Panc1 (cell line): ENCODE results near the gene TMA7B. TPM values are rescaled to one million over a fixed set of nuclear protein-coding genes. Genes with fewer than 3 reads are reported as not detected.

Experiments
- ATAC-seq: fragments of 200-7000 bp; cut with Tn5 transposase; 2 replicates; pipeline ENCODE4 v1.9.1; 2020; ENCODE audit warnings: mild to moderate bottlenecking, moderate library complexity
- BruUV-seq: library from RNA; stranded (reverse); fragments of 400-500 nt; replicated peaks from 2 replicates; lab custom pipeline; 2021; lab: Mats Ljungman, UMichigan
- CTCF ChIA-PET: fragments of 300-600 bp; sonication (Branson Sonifier 250); formaldehyde crosslinking; loops from one replicate; lab custom pipeline; 2022; ENCODE audit warnings: antibody characterized with exemption; lab: Charles Lee
- POLR2A ChIA-PET: fragments of 300-600 bp; sonication (Branson Sonifier 250); formaldehyde crosslinking; loops from one replicate; lab custom pipeline; 2022; ENCODE audit warnings: antibody characterized with exemption; lab: Charles Lee
- DNase-seq: peaks from one replicate; pipeline ENCODE4 v3.0.0-alpha.2; 2010; ENCODE audit warnings: low read depth, low spot score
- H3K27ac ChIP-seq: 2 replicates; pipeline ENCODE4 v1.5.1; 2011; ENCODE audit warnings: mild to moderate bottlenecking, low read length, inconsistent platforms
- H3K27me3 ChIP-seq: fragments of 200-500 bp; sonication (Bioruptor generic); 2 replicates; pipeline ENCODE4 v1.6.0; 2014; ENCODE audit warnings: low read length, inconsistent platforms; ENCODE audit not compliant: control insufficient read depth, insufficient read depth
- H3K36me3 ChIP-seq: fragments of 200-500 bp; sonication (Bioruptor generic); 2 replicates; pipeline ENCODE4 v1.5.1; 2014; ENCODE audit warnings: inconsistent platforms, mild to moderate bottlenecking, low read length, moderate library complexity; ENCODE audit not compliant: control insufficient read depth, insufficient read depth
- H3K4me1 ChIP-seq: 2 replicates; pipeline ENCODE4 v1.5.1; 2011; ENCODE audit warnings: inconsistent platforms, mild to moderate bottlenecking, low read length, moderate library complexity; ENCODE audit not compliant: control insufficient read depth, insufficient read depth
- H3K4me3 ChIP-seq, 2 experiments: 2 replicates each; pipeline ENCODE4 v1.5.1; 2011 to 2012; ENCODE audit warnings: low read depth in 2 of 2, low read length in 2 of 2, mild to moderate bottlenecking in 2 of 2, inconsistent platforms in 1 of 2, moderate library complexity in 1 of 2
- H3K9me3 ChIP-seq: fragments of 200-500 bp; sonication (Bioruptor generic); 2 replicates; pipeline ENCODE4 v1.5.1; 2014; ENCODE audit warnings: low read depth, mild to moderate bottlenecking, inconsistent platforms, low read length, moderate library complexity; ENCODE audit not compliant: control insufficient read depth, insufficient read depth
- CTCF ChIP-seq: fragments of 450-650 bp; IDR thresholded peaks from 2 replicates; pipeline ENCODE4 v1.5.1; 2017; ENCODE audit warnings: mild to moderate bottlenecking
- POLR2AphosphoS5 ChIP-seq: IDR thresholded peaks from 2 replicates; pipeline ENCODE4 v1.6.1; 2012; ENCODE audit warnings: mild to moderate bottlenecking, low read depth, low read length, moderate library complexity
- REST ChIP-seq, 2 experiments: IDR thresholded peaks; 2 replicates each; pipeline ENCODE4 v1.6.1; 2011 to 2012; ENCODE audit warnings: low read depth in 2 of 2, control low read depth in 1 of 2, low read length in 1 of 2, mild to moderate bottlenecking in 1 of 2, moderate library complexity in 1 of 2; ENCODE audit not compliant: insufficient read depth in 1 of 2
- SIN3A ChIP-seq: IDR thresholded peaks from 2 replicates; pipeline ENCODE4 v1.6.1; 2012; ENCODE audit warnings: low read depth, mild to moderate bottlenecking, low read length, moderate library complexity, borderline replicate concordance; ENCODE audit not compliant: insufficient read depth
- TCF7L2 ChIP-seq: IDR thresholded peaks from 2 replicates; pipeline ENCODE4 v1.6.1; 2011; ENCODE audit warnings: mild to moderate bottlenecking, low read depth, low read length, inconsistent platforms
- in situ Hi-C: cut with HindIII; loops from 2 replicates; pipeline ENCODE4 v1.10.0; 2016; ENCODE audit warnings: low sequenced_read_pairs, low pct_unique_long_range_greater_than_20kb
- intact Hi-C: fragments of 100-400 bp; cut with micrococcal nuclease; formaldehyde crosslinking; loops from one replicate; pipeline ENCODE4 v1.10.0; 2022; ENCODE audit not compliant: unreplicated experiment
- total RNA-seq: library from RNA; stranded (reverse); gene quantifications from one replicate; pipeline ENCODE4 v1.2.1, GENCODE V29; 2021; ENCODE audit not compliant: unreplicated experiment

The TMA7B gene
- total RNA-seq, 1 experiment from 2014 or later = not detected

- no peaks in the 10 kb centered on the region for H3K36me3 ChIP-seq
- no peaks in the 10 kb centered on the region for H3K9me3 ChIP-seq
- ATAC-seq (no peak), DNase-seq (no peak)
- no peaks in the 10 kb centered on the region for H3K27me3 ChIP-seq
- ChIA-PET CTCF (no interaction called here), POLR2A (no interaction called here)
- H3K4me1 ChIP-seq = no peaks in the 10 kb centered on the region
- intact Hi-C loops (no loop called here), in situ Hi-C loops (no loop called here)
- TF ChIP-seq REST (IDR thresholded peaks at IDR 0.05; ENCODE audit: insufficient read depth in 1 of 2, low read depth in 2 of 2, low read length in 1 of 2) (no peak), CTCF (no peak), SIN3A (no peak), TCF7L2 (no peak), POLR2AphosphoS5 (no peak)
- no TSS peak for BruUV-seq
- H3K27ac ChIP-seq = no peak overlapping the region
- H3K4me3 ChIP-seq = no peak overlapping the region
Measured at GRCh38 chr22:39958009-39958711, 2.0 kb upstream of the TMA7B start.

GRCh38 chr22:39958949-39959639, 1.1 kb upstream of the TMA7B start:
- no TSS peak for BruUV-seq
- no peak overlapping the region for H3K4me3 ChIP-seq
- H3K9me3 ChIP-seq = no peaks in the 10 kb centered on the region
- DNase-seq (no peak), ATAC-seq (no peak)
- no peaks in the 10 kb centered on the region for H3K27me3 ChIP-seq
- H3K27ac ChIP-seq = no peak overlapping the region
- ChIA-PET POLR2A (no interaction called here), CTCF (no interaction called here)
- in situ Hi-C loops (no loop called here), intact Hi-C loops (no loop called here)
- H3K4me1 ChIP-seq = no peaks in the 10 kb centered on the region
- no peaks in the 10 kb centered on the region for H3K36me3 ChIP-seq
- TF ChIP-seq TCF7L2 (no peak), SIN3A (no peak), CTCF (no peak), REST (IDR thresholded peaks at IDR 0.05; ENCODE audit: insufficient read depth in 1 of 2, low read depth in 2 of 2, low read length in 1 of 2) (no peak)
